ENCODE measurements around the gene ACADS. TPM values are rescaled to one million over a fixed set of nuclear protein-coding genes. Genes with fewer than 3 reads are reported as not detected.
A peak's percentile ranks its signal among the peaks of the same experiment; 100 is the strongest.

ACADS gene
- polyA plus RNA-seq, 2 donors: 13.7 to 14.9 TPM

DNA sequence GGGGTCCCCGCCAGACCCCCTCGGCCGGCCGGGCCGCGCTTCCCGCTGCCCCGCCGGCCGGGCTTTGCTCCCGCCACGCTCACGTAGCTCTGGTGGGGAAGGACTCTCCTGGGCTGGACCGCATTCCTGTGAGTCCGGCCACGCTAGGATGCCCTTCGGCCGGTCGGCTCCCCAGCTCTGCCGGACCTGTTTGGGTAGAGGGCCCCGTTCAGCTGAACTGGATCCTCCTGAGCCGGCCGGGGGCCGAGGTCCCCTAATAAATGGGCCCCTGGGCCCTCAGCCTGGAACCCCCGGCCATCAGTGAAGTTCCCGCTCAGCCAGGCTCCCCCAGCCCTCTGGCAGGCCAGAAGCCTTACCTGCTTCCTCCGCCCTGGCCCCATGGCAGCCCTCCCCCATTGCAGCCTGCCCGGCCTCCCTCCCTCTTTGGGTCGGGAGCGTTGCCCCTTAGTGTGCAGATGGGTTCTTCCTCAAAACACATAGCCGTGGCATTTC, 14.8 kb upstream of the ACADS start:
- H3K9me3 ChIP-seq (ENCODE audit: control insufficient read depth in 2 of 2, insufficient read depth in 1 of 2, low read depth in 1 of 2, low read length in 1 of 2): no peaks in the 10 kb centered on the region
- H3K4me1 ChIP-seq (ENCODE audit: control insufficient read depth in 2 of 2, insufficient read depth in 2 of 2, low read length in 1 of 2): peaks cover 0 to 7% of the 10 kb centered on the region in 2 donors
- no peaks in the 10 kb centered on the region for H3K27me3 ChIP-seq (ENCODE audit: control insufficient read depth in 1 of 2, insufficient read depth in 2 of 2, low read length in 2 of 2)
- peaks cover 0 to 5% of the 10 kb centered on the region in 2 donors for H3K36me3 ChIP-seq (ENCODE audit: control insufficient read depth in 2 of 2, insufficient read depth in 2 of 2, low read length in 1 of 2)
- 0 to 1% methylated on average over 30 to 31 of the region's 31 CpGs for WGBS, 2 donors
- peak overlapping the region; percentile 71 to 96 for H3K4me3 ChIP-seq (ENCODE audit: low read depth in 1 of 2, low read length in 2 of 2)
- H3K27ac ChIP-seq (ENCODE audit: low read depth in 2 of 2, low read length in 1 of 2): peak overlapping the region; percentile 78 to 82

DNA sequence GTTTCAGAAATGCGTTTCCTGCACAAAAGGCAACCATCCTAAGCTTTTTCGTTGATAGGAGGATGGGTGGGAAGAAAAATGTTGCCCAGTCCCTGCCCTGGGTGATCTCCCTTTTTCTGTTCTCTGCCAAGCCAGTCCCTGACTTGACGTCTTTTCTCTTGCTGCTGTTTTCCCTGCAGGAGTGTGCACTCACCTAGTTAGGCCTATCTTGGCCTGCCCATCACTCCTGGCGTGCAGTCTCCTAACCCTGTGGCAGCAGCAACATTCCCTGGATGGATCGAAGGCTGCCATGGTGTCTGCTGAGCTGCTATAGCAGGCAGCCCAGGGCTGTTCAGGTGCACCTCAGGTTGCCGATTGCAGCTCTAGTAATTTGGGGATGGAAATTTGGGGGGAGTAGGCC, 14.2 kb upstream of the ACADS start:
- Histone ChIP-seq H3K27ac (ENCODE audit: low read depth in 2 of 2, low read length in 1 of 2) (no peak overlapping the region), H3K9me3 (ENCODE audit: control insufficient read depth in 2 of 2, insufficient read depth in 1 of 2, low read depth in 1 of 2, low read length in 1 of 2) (no peaks in the 10 kb centered on the region), H3K4me3 (ENCODE audit: low read depth in 1 of 2, low read length in 2 of 2) (peak overlapping the region; percentile 71 to 96), H3K27me3 (ENCODE audit: control insufficient read depth in 1 of 2, insufficient read depth in 2 of 2, low read length in 2 of 2) (no peaks in the 10 kb centered on the region), H3K4me1 (ENCODE audit: control insufficient read depth in 2 of 2, insufficient read depth in 2 of 2, low read length in 1 of 2) (peaks cover 0 to 7% of the 10 kb centered on the region in 2 donors), H3K36me3 (ENCODE audit: control insufficient read depth in 2 of 2, insufficient read depth in 2 of 2, low read length in 1 of 2) (peaks cover 0 to 7% of the 10 kb centered on the region in 2 donors)
- WGBS, 2 donors: 19 to 25% methylated on average over 6 of the region's 6 CpGs

DNA sequence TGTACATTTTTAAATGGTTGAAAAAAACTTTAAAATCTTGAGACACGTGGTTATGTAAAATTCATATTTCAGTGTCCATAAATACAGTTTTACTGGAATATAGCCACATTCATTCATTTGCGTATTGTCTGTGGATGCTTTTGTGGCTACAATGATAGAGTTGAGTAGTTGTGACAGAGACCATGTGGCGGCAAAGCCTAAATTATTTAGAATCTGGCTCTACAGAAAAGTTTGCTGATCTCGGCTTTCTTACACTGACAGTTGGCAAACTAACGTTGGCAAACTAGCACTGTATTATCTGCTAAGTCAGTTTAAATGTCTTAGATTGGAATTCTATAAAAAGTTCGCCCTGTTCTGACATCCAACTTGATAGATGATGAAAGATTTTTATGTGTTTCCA, 13.0 kb upstream of the ACADS start:
- H3K4me1 ChIP-seq (ENCODE audit: control insufficient read depth in 2 of 2, insufficient read depth in 2 of 2, low read length in 1 of 2): peaks cover 0 to 7% of the 10 kb centered on the region in 2 donors
- H3K27ac ChIP-seq (ENCODE audit: low read depth in 2 of 2, low read length in 1 of 2): no peak overlapping the region
- H3K4me3 ChIP-seq (ENCODE audit: low read depth in 1 of 2, low read length in 2 of 2): no peak overlapping the region
- WGBS, 2 donors: 68 to 69% methylated on average over 6 of the region's 6 CpGs
- no peaks in the 10 kb centered on the region for H3K9me3 ChIP-seq (ENCODE audit: control insufficient read depth in 2 of 2, insufficient read depth in 1 of 2, low read depth in 1 of 2, low read length in 1 of 2)
- peaks cover 5 to 13% of the 10 kb centered on the region in 2 donors for H3K36me3 ChIP-seq (ENCODE audit: control insufficient read depth in 2 of 2, insufficient read depth in 2 of 2, low read length in 1 of 2)
- no peaks in the 10 kb centered on the region for H3K27me3 ChIP-seq (ENCODE audit: control insufficient read depth in 1 of 2, insufficient read depth in 2 of 2, low read length in 2 of 2)

DNA sequence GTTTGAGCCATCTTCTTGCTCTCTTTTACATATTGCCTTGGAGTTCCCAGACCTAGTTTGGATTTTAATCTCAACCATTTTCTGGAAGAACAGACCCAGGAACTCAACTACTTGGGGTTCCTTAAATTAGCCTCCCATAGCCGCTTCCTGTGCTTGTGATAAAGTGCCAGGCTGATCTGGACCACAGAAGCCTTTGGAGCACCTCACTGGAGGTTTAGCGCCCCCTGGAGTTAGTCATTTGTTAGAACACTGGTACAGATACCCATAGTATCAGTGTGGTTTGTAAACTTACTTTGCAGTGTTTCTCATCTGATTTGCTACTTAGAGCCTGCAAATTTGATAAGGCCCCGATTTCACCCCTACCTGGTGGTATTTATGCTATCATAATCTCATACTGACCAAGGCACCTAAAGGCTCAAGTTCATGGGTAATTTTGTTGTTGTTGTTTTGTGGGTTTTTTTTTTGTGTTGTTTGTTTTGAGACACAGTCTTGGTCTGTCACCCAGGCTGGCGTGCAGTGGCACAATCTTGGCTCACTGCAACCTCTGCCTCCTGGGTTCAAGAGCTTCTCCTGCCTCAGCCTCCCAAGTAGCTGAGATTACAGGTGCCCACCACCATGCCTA, 11.7 kb upstream of the ACADS start:
- Histone ChIP-seq H3K27me3 (ENCODE audit: control insufficient read depth in 1 of 2, insufficient read depth in 2 of 2, low read length in 2 of 2) (no peaks in the 10 kb centered on the region), H3K36me3 (ENCODE audit: control insufficient read depth in 2 of 2, insufficient read depth in 2 of 2, low read length in 1 of 2) (peaks cover 8 to 18% of the 10 kb centered on the region in 2 donors), H3K4me3 (ENCODE audit: low read depth in 1 of 2, low read length in 2 of 2) (no peak overlapping the region), H3K4me1 (ENCODE audit: control insufficient read depth in 2 of 2, insufficient read depth in 2 of 2, low read length in 1 of 2) (peaks cover 0 to 7% of the 10 kb centered on the region in 2 donors), H3K27ac (ENCODE audit: low read depth in 2 of 2, low read length in 1 of 2) (no peak overlapping the region), H3K9me3 (ENCODE audit: control insufficient read depth in 2 of 2, insufficient read depth in 1 of 2, low read depth in 1 of 2, low read length in 1 of 2) (no peaks in the 10 kb centered on the region)
- WGBS, 2 donors: 22% methylated on average over 4 of the region's 4 CpGs

DNA sequence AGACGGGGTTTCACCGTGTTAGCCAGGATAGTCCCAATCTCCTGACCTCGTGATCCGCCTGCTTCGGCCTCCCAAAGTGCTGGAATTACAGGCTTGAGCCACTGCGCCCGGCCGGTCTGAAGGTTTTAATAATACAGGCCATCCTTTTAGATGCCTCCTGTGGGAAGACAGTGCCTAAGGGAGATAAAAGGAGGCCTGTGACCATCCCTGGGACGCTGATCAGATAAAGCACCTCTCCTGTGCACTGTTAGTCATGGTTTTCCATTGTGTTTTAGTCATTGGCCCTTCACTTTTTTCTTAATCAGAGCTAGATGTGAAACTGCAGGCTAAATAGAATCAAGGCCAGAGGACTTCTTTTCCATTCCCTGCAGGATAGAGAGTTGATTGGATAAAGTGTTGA, 7.6 kb upstream of the ACADS start:
- H3K4me1 ChIP-seq (ENCODE audit: control insufficient read depth in 2 of 2, insufficient read depth in 2 of 2, low read length in 1 of 2): no peaks in the 10 kb centered on the region
- no peak overlapping the region for H3K27ac ChIP-seq (ENCODE audit: low read depth in 2 of 2, low read length in 1 of 2)
- no peaks in the 10 kb centered on the region for H3K9me3 ChIP-seq (ENCODE audit: control insufficient read depth in 2 of 2, insufficient read depth in 1 of 2, low read depth in 1 of 2, low read length in 1 of 2)
- WGBS, 2 donors: 91 to 96% methylated on average over 9 of the region's 9 CpGs
- no peaks in the 10 kb centered on the region for H3K27me3 ChIP-seq (ENCODE audit: control insufficient read depth in 1 of 2, insufficient read depth in 2 of 2, low read length in 2 of 2)
- H3K36me3 ChIP-seq (ENCODE audit: control insufficient read depth in 2 of 2, insufficient read depth in 2 of 2, low read length in 1 of 2): peaks cover 26 to 35% of the 10 kb centered on the region in 2 donors
- no peak overlapping the region for H3K4me3 ChIP-seq (ENCODE audit: low read depth in 1 of 2, low read length in 2 of 2)

DNA sequence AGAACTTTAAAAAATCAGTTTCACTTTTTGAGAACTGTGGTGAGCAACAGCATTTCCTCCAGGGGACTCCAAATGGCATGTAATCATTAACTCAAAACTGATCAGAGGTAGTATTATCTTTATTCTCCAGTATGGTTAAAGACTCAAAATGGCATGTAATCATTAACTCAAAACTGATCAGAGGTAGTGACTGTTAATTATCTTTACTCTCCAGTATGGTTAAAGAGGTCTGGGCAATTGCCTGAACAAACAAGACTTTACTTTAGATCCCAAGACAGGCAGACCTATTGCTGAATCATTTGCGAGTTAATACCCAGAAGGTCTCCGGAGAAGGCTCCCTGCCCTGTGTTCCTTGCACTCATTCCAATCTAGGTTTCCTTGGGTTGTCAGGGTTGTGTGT, 6.6 kb upstream of the ACADS start:
- Histone ChIP-seq H3K27me3 (ENCODE audit: control insufficient read depth in 1 of 2, insufficient read depth in 2 of 2, low read length in 2 of 2) (no peaks in the 10 kb centered on the region), H3K36me3 (ENCODE audit: control insufficient read depth in 2 of 2, insufficient read depth in 2 of 2, low read length in 1 of 2) (peaks cover 26 to 32% of the 10 kb centered on the region in 2 donors), H3K27ac (ENCODE audit: low read depth in 2 of 2, low read length in 1 of 2) (no peak overlapping the region), H3K9me3 (ENCODE audit: control insufficient read depth in 2 of 2, insufficient read depth in 1 of 2, low read depth in 1 of 2, low read length in 1 of 2) (no peaks in the 10 kb centered on the region), H3K4me1 (ENCODE audit: control insufficient read depth in 2 of 2, insufficient read depth in 2 of 2, low read length in 1 of 2) (no peaks in the 10 kb centered on the region), H3K4me3 (ENCODE audit: low read depth in 1 of 2, low read length in 2 of 2) (no peak overlapping the region)
- WGBS, 2 donors: 62 to 90% methylated on average over 2 of the region's 2 CpGs

DNA sequence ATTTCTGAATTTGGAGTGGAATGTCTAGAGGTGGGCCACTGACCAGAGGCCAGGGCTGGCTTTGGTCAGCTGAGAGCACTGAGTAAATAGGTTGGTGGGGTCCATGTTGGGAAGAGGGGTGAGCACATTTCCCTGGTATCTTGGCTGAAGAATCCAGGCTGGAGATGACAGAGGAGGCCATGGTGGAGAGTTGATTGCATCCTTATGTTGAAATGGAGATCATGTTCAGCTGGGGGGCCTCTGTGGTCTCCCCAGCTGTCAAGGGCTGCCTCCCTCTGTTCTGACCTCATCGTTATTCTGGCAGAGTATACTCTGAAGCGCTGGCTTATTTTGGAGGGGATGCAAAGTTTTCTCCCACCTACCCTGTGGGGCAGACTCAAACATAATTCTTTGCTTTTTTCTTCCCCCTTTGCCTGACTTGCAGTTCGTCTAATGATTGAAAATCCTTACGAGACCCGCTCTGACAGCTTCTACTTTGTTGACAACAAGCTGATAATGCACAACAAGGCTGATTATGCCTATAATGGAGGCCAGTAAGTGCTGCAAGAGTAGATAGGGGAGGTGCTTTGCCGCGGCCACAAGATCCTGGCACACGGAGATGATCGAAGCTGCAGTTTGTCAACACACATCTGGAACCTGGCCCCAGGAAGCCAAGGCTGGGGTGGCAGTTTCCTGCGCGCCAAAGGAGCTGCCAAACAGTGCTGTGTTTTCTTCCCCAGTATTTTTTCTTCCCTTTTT, 6.0 kb upstream of the ACADS start:
- Histone ChIP-seq H3K9me3 (ENCODE audit: control insufficient read depth in 2 of 2, insufficient read depth in 1 of 2, low read depth in 1 of 2, low read length in 1 of 2) (no peaks in the 10 kb centered on the region), H3K36me3 (ENCODE audit: control insufficient read depth in 2 of 2, insufficient read depth in 2 of 2, low read length in 1 of 2) (peaks cover 26 to 32% of the 10 kb centered on the region in 2 donors), H3K4me1 (ENCODE audit: control insufficient read depth in 2 of 2, insufficient read depth in 2 of 2, low read length in 1 of 2) (no peaks in the 10 kb centered on the region), H3K27ac (ENCODE audit: low read depth in 2 of 2, low read length in 1 of 2) (no peak overlapping the region), H3K4me3 (ENCODE audit: low read depth in 1 of 2, low read length in 2 of 2) (no peak overlapping the region), H3K27me3 (ENCODE audit: control insufficient read depth in 1 of 2, insufficient read depth in 2 of 2, low read length in 2 of 2) (no peaks in the 10 kb centered on the region)
- WGBS, 2 donors: 73 to 85% methylated on average over 11 of the region's 11 CpGs

DNA sequence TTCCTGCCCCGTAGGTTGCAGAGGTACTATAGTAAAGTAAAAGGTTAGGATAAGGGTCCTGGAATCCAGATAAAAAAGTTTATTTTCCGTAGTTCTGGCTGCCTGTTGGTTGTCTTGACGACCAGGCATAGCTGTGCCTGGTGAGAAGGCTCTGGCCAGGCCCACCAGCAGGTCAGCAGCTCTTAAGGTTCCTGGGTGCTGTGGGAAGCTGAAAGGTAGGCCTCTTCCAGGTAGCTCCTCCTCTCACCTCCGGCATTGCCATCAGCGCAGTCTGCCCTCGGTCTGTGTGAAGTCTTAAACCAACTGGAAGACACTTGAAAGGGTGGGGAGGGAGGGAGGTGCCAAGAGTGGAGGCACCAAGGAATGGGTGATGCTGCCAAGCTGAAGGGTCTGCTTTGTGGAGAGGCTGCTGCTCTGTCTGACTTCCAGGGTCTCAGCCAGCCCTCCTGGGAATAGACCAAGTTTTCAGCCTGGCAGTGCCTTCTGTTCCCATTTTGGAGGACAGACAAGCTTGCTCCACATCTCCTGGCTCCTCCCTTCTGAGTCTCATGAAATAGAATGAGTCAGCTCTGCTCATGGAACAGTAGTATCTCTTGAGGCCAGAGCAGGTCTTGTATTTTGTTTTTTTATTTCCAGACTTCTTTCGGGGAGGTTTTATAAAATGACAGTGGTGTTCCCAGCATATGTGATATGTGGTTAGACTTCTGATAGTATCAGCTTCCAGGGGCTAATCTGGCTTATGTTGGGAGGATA, 5.2 kb upstream of the ACADS start:
- no peaks in the 10 kb centered on the region for H3K27me3 ChIP-seq (ENCODE audit: control insufficient read depth in 1 of 2, insufficient read depth in 2 of 2, low read length in 2 of 2)
- peaks cover 26 to 31% of the 10 kb centered on the region in 2 donors for H3K36me3 ChIP-seq (ENCODE audit: control insufficient read depth in 2 of 2, insufficient read depth in 2 of 2, low read length in 1 of 2)
- peak overlapping the region in 1 of 2 donors; percentile 2 for H3K27ac ChIP-seq (ENCODE audit: low read depth in 2 of 2, low read length in 1 of 2)
- no peak overlapping the region for H3K4me3 ChIP-seq (ENCODE audit: low read depth in 1 of 2, low read length in 2 of 2)
- H3K4me1 ChIP-seq (ENCODE audit: control insufficient read depth in 2 of 2, insufficient read depth in 2 of 2, low read length in 1 of 2): no peaks in the 10 kb centered on the region
- 80 to 86% methylated on average over 7 of the region's 7 CpGs for WGBS, 2 donors
- H3K9me3 ChIP-seq (ENCODE audit: control insufficient read depth in 2 of 2, insufficient read depth in 1 of 2, low read depth in 1 of 2, low read length in 1 of 2): no peaks in the 10 kb centered on the region

DNA sequence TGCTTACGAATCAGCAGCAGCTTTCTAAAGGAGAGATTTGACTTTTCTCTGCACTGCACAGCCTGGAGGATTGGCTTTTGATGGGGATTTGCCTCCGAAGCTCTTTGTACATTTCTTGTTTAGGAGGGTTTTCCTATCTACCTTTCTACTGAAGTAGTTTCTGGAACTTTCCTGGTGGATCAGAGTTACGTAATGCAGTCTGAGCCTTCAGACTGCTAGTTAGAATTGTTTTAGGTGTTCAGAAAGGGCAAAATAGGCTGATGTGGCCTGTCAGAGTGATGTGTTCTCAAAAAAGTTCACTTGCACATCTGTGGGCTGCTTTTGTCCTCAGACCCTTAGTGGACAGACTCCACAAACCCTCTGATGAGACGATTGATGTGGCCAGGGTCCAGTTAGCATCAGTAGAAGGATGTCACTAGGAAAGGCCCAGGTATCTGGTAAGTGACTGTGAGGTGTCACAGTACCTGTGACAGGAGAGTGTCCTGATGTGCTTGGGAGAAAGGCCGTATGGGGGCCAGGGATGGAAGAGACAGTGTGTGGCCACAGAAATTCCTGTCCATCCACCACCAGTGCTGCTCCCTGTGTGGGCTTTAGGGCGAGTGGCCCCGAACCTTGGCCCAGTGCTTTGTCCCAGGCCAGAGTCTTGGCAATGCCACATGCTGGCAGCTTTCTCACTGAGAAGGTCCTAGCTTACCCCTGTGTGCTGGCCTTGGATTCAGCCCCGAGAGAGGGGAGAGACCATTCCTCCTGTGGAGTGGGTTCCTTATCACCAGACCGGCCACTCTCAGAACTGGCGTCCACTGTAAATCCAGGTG, 4.4 kb upstream of the ACADS start:
- peak overlapping the region in 1 of 2 donors; percentile 9 for H3K27ac ChIP-seq (ENCODE audit: low read depth in 2 of 2, low read length in 1 of 2)
- H3K9me3 ChIP-seq (ENCODE audit: control insufficient read depth in 2 of 2, insufficient read depth in 1 of 2, low read depth in 1 of 2, low read length in 1 of 2): no peaks in the 10 kb centered on the region
- H3K4me1 ChIP-seq (ENCODE audit: control insufficient read depth in 2 of 2, insufficient read depth in 2 of 2, low read length in 1 of 2): peaks cover 0 to under 1% of the 10 kb centered on the region in 2 donors
- peaks cover 26 to 31% of the 10 kb centered on the region in 2 donors for H3K36me3 ChIP-seq (ENCODE audit: control insufficient read depth in 2 of 2, insufficient read depth in 2 of 2, low read length in 1 of 2)
- H3K27me3 ChIP-seq (ENCODE audit: control insufficient read depth in 1 of 2, insufficient read depth in 2 of 2, low read length in 2 of 2): no peaks in the 10 kb centered on the region
- no peak overlapping the region for H3K4me3 ChIP-seq (ENCODE audit: low read depth in 1 of 2, low read length in 2 of 2)
- WGBS, 2 donors: 91 to 94% methylated on average over 10 of the region's 10 CpGs

Data from esophagus (tissue), 2 donors.